ENCODE results near the gene FAIM2. TPM values are rescaled to one million over a fixed set of nuclear protein-coding genes. Genes with fewer than 3 reads are reported as not detected.

FAIM2 gene
- total and polyA plus RNA-seq, 9 of the 15 experiments (the other 6 are each of a cell fraction or from before 2014, with no cell fraction given): 0.01 to 0.10 TPM; not detected in 7

- in situ Hi-C loops (cut with MboI) (no loop called here), intact Hi-C loops (cut with micrococcal nuclease) (no loop called here)
- H3K27me3 ChIP-seq (ENCODE audit: control insufficient read depth in 2 of 2, insufficient read depth in 2 of 2, low read length in 2 of 2): no peaks in the 10 kb centered on the region
- H3K4me3 ChIP-seq: no peak overlapping the region
- ChIA-PET CTCF (ENCODE audit: low intra/inter-chr PET ratio) (no interaction called here), POLR2A (interaction anchor here (0.7 kb wide), 1 partner anchor 17 kb away, joined by 3 read pairs; no protein-coding TSS in a partner anchor)
- no peak overlapping the region for H3K27ac ChIP-seq (ENCODE audit: extremely low read depth, low read depth, low read length)
- H3K4me2 ChIP-seq (ENCODE audit: insufficient read depth, low read length): no peak overlapping the region
- H3K9me1 ChIP-seq (ENCODE audit: control insufficient read depth, insufficient read depth, low read length): no peaks in the 10 kb centered on the region
- H4K20me1 ChIP-seq (replicated peaks; ENCODE audit: control insufficient read depth, insufficient read depth, low read length): peaks cover 10% of the 10 kb centered on the region; the same call in 1 of the 2 replicates
- H3K9me3 ChIP-seq (replicated peaks; ENCODE audit: control insufficient read depth, insufficient read depth, low read depth, low read length): no peaks in the 10 kb centered on the region
- H3K36me3 ChIP-seq (ENCODE audit: control insufficient read depth, insufficient read depth, low read length): peaks cover 3% of the 10 kb centered on the region; the same call in 1 of the 3 replicates
- TF ChIP-seq SMARCB1 (IDR thresholded peaks at IDR 0.05; ENCODE audit: insufficient read length, low read depth) (no peak), KHSRP (IDR thresholded peaks at IDR 0.05) (no peak), ZNF23 (CRISPR knock-in tag; IDR thresholded peaks at IDR 0.05) (no peak), CREB5 (CRISPR knock-in tag; IDR thresholded peaks at IDR 0.05) (no peak), ELF4 (CRISPR knock-in tag; IDR thresholded peaks at IDR 0.05) (no peak), ZNF174 (CRISPR knock-in tag; IDR thresholded peaks at IDR 0.05) (no peak), BDP1 (IDR thresholded peaks at IDR 0.05; ENCODE audit: insufficient read depth, insufficient read length) (no peak), KLF13 (tag; IDR thresholded peaks at IDR 0.05; ENCODE audit: borderline replicate concordance, low read depth) (no peak), RAD51 (IDR thresholded peaks at IDR 0.05; ENCODE audit: borderline replicate concordance, low read depth) (no peak), KDM4B (IDR thresholded peaks at IDR 0.05; ENCODE audit: borderline replicate concordance in 2 of 2, low read depth in 1 of 2) (no peak), FOXJ2 (tag; IDR thresholded peaks at IDR 0.05) (no peak), ILF3 (IDR thresholded peaks at IDR 0.05; ENCODE audit: borderline replicate concordance) (no peak)
- H3K4me1 ChIP-seq (replicated peaks in 1 of 2; ENCODE audit: control insufficient read depth in 2 of 2, insufficient read depth in 2 of 2, low read length in 2 of 2): peaks cover 7 to 24% of the 10 kb centered on the region in 2 experiments
- FAIRE-seq (no peak), DNase-seq (ENCODE audit: extremely low read depth in 1 of 4, low spot score in 3 of 4) (no peak), ATAC-seq (no peak)
- 45% methylated on average over 1 of the region's 1 CpG for WGBS (ENCODE audit: insufficient coverage, low coverage, missing lambda C conversion rate)
- H2AFZ ChIP-seq (ENCODE audit: low read depth, low read length): no peak overlapping the region
- peaks cover 9% of the 10 kb centered on the region; the same call in 2 of the 3 replicates for H3K79me2 ChIP-seq (ENCODE audit: control insufficient read depth, insufficient read depth, low read length)
- 0 out of 4 replicates have a peak overlapping the region, but pooled peaks of 1 of the 2 experiments have one; percentile 58 for H3K9ac ChIP-seq (ENCODE audit: insufficient read depth in 1 of 2, low read depth in 2 of 2, low read length in 2 of 2)
- no TSS peak for BruUV-seq (replicated peaks)
These were observed 80.3 kb downstream of the FAIM2 start for GRCh38 chr12:49823350-49823749.
